Astrocyte of the cerebellum (primary cell): ENCODE measurements around the gene GABARAPL1.
"Not testable (repeated sequence)": the region's sequence is repeated elsewhere in the genome, so short reads cannot be mapped to it uniquely, and the experiment has no call there.

ENCODE experiments used
- DNase-seq: peaks from one replicate; pipeline ENCODE4 v3.0.0-alpha.2; 2011; ENCODE audit warnings: low read depth
- H3K4me3 ChIP-seq: 2 replicates; pipeline ENCODE4 v1.5.1; 2011; ENCODE audit warnings: mild to moderate bottlenecking, low read depth, low read length, moderate library complexity
- CTCF ChIP-seq: IDR thresholded peaks from 2 replicates; pipeline ENCODE4 v1.5.1; 2012; ENCODE audit warnings: low read length, low read depth, moderate library complexity, mild to moderate bottlenecking; ENCODE audit errors: missing control alignments
- in situ Hi-C: cut with HindIII; loops from 2 replicates; pipeline ENCODE4 v1.10.0; 2017; ENCODE audit warnings: low sequenced_read_pairs

GABARAPL1 gene

GRCh38 chr12:10184261-10184843 lies 28.3 kb upstream of the GABARAPL1 start:
- in situ Hi-C loops = no loop called here
- no peak for DNase-seq
- no peak overlapping the region for H3K4me3 ChIP-seq

GRCh38 chr12:10186299-10186698 lies 26.4 kb upstream of the GABARAPL1 start:
- no peak for TF ChIP-seq CTCF
- DNase-seq = no peak
- in situ Hi-C loops = no loop called here
- no peak overlapping the region for H3K4me3 ChIP-seq

More at GRCh38 chr12:10184261-10184843, 28.3 kb upstream of the GABARAPL1 start:
- no peak for TF ChIP-seq CTCF

GRCh38 chr12:10186958-10187357 lies 25.7 kb upstream of the GABARAPL1 start:
- in situ Hi-C loops, DNase-seq, H3K4me3 ChIP-seq: not testable (repeated sequence)

DNA sequence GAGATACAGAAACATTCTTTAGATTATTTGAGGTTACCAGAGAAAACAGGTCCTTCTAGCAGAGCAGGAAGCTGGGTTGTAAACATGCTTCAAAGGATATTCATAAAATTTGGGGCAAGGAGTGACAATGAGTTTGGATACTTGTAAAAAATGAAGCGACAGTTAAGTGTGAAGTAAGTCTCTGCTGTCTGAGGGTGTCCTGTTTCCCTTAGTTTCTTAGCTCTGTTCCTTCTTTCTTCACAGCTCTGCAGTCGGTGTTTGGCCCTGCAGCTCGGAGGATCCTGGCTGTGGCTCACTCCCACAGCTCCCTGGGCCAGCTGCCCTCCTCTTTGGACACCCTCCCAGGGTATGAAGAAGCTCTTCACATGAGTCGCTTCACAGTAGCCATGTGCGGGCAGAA lies 23.0 kb upstream of the GABARAPL1 start:
- no peak for TF ChIP-seq CTCF
- in situ Hi-C loops = no loop called here
- DNase-seq = no peak

GRCh38 chr12:10190558-10191388 lies 21.9 kb upstream of the GABARAPL1 start:
- TF ChIP-seq CTCF = peak; percentile 86
- in situ Hi-C loops = no loop called here
- no peak overlapping the region for H3K4me3 ChIP-seq
- DNase-seq = no peak

More for the DNA sequence above, 23.0 kb upstream of the GABARAPL1 start:
- H3K4me3 ChIP-seq = no peak overlapping the region

GRCh38 chr12:10191865-10192264 lies 20.8 kb upstream of the GABARAPL1 start:
- DNase-seq = peak; percentile 84
- no peak for TF ChIP-seq CTCF
- in situ Hi-C loops = no loop called here
- no peak overlapping the region for H3K4me3 ChIP-seq

GRCh38 chr12:10194160-10194670 lies 18.5 kb upstream of the GABARAPL1 start:
- TF ChIP-seq CTCF = no peak
- DNase-seq = no peak
- no peak overlapping the region for H3K4me3 ChIP-seq
- in situ Hi-C loops = no loop called here
